GM12872 (cell line): ENCODE results near the gene BARHL2.

Experiments
- CTCF ChIP-seq: IDR thresholded peaks from 3 replicates; pipeline ENCODE4 v1.5.1; 2011; ENCODE audit warnings: low read depth, mild to moderate bottlenecking, low read length, moderate library complexity; ENCODE audit not compliant: insufficient read depth

Gene BARHL2

GRCh38 chr1:90671741-90672140, 45.4 kb downstream of the BARHL2 start:
- no peak for TF ChIP-seq CTCF

DNA sequence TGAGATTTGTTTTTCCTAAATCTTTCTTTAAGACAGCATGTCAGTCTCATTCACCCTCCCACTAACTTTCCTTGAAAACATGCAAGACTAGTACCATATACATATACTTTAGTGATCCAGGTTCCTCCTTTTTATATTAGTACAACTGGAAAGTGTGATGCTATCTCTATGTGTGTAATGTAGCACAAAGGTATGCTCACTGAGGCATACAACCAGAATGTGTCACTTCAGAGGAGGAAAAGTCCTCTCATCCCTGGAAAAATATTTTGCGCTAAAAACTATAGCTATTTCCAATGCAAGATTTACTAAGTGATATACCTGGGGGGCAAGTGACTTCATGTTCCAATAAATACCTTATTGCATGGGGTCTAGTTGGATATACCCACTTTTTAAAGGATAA, 45.9 kb downstream of the BARHL2 start:
- no peak for TF ChIP-seq CTCF
